Calu3 (cell line): ENCODE measurements around the gene MS4A4E. TPM values are rescaled to one million over a fixed set of nuclear protein-coding genes. Genes with fewer than 3 reads are reported as not detected.
"Not testable (repeated sequence)": the region's sequence is repeated elsewhere in the genome, so short reads cannot be mapped to it uniquely, and the experiment has no call there.

Source experiments
- BruUV-seq: library from RNA; stranded (reverse); fragments of 400-500 nt; replicated peaks from 2 replicates; lab custom pipeline; 2021; lab: Mats Ljungman, UMichigan
- CTCF ChIA-PET: fragments of 300-600 bp; sonication (Branson Sonifier 250); formaldehyde crosslinking; loops from one replicate; lab custom pipeline; 2022; ENCODE audit warnings: antibody characterized with exemption; lab: Charles Lee
- DNase-seq: peaks from one replicate; pipeline ENCODE4 v3.0.0; 2022
- H3K27ac Mint-ChIP-seq: one replicate; pipeline ENCODE4 v1.8.0; 2022; ENCODE audit warnings: mixed read lengths; ENCODE audit not compliant: unreplicated experiment
- H3K27me3 Mint-ChIP-seq: one replicate; pipeline ENCODE4 v1.8.0; 2022; ENCODE audit warnings: mixed read lengths; ENCODE audit not compliant: unreplicated experiment
- H3K36me3 Mint-ChIP-seq: one replicate; pipeline ENCODE4 v1.8.0; 2022; ENCODE audit warnings: mild to moderate bottlenecking, moderate library complexity, mixed read lengths; ENCODE audit not compliant: insufficient read depth, unreplicated experiment
- H3K4me1 Mint-ChIP-seq: one replicate; pipeline ENCODE4 v1.8.0; 2022; ENCODE audit warnings: mild to moderate bottlenecking, low read depth, mixed read lengths; ENCODE audit not compliant: unreplicated experiment
- H3K4me3 Mint-ChIP-seq: one replicate; pipeline ENCODE4 v1.8.0; 2022; ENCODE audit warnings: mild to moderate bottlenecking, low read depth, moderate library complexity, mixed read lengths; ENCODE audit not compliant: unreplicated experiment
- H3K9me3 Mint-ChIP-seq: one replicate; pipeline ENCODE4 v1.8.0; 2022; ENCODE audit warnings: low read depth, mixed read lengths; ENCODE audit not compliant: unreplicated experiment
- intact Hi-C: fragments of 100-400 bp; cut with micrococcal nuclease; formaldehyde crosslinking; loops from one replicate; pipeline ENCODE4 v1.10.0; 2022; ENCODE audit not compliant: unreplicated experiment
- total RNA-seq: library from RNA; stranded (reverse); gene quantifications from 2 replicates; pipeline ENCODE4 v1.2.3, GENCODE V29; 2022
- TF ChIP-seq, protein P1 (sequence below): fragments of 200-600 bp; IDR thresholded peaks from one replicate; pipeline ENCODE4 v1.8.0; 2022; ENCODE audit warnings: antibody characterized with exemption; ENCODE audit not compliant: unreplicated experiment

MS4A4E gene
- total RNA-seq, 1 experiment from 2014 or later = not detected

- DNase-seq = no peak
- Mint-ChIP-seq H3K4me3 (no peak overlapping the region), H3K27me3 (no peaks in the 10 kb centered on the region), H3K4me1 (peaks cover 15% of the 10 kb centered on the region), H3K27ac (no peak overlapping the region), H3K9me3 (peaks cover 2% of the 10 kb centered on the region), H3K36me3 (no peaks in the 10 kb centered on the region)
- CTCF ChIA-PET = no interaction called here
- BruUV-seq = no TSS peak
- TF ChIP-seq, protein P1, sequence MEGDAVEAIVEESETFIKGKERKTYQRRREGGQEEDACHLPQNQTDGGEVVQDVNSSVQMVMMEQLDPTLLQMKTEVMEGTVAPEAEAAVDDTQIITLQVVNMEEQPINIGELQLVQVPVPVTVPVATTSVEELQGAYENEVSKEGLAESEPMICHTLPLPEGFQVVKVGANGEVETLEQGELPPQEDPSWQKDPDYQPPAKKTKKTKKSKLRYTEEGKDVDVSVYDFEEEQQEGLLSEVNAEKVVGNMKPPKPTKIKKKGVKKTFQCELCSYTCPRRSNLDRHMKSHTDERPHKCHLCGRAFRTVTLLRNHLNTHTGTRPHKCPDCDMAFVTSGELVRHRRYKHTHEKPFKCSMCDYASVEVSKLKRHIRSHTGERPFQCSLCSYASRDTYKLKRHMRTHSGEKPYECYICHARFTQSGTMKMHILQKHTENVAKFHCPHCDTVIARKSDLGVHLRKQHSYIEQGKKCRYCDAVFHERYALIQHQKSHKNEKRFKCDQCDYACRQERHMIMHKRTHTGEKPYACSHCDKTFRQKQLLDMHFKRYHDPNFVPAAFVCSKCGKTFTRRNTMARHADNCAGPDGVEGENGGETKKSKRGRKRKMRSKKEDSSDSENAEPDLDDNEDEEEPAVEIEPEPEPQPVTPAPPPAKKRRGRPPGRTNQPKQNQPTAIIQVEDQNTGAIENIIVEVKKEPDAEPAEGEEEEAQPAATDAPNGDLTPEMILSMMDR = no peak
- intact Hi-C loops = no loop called here
Observed at GRCh38 chr11:60208146-60208895, 34.6 kb downstream of the MS4A4E start.

- CTCF ChIA-PET = no interaction called here
- intact Hi-C loops = no loop called here
- TF ChIP-seq, protein P1 = no peak
- BruUV-seq = no TSS peak
- Mint-ChIP-seq H3K27me3 (no peaks in the 10 kb centered on the region), H3K36me3 (no peaks in the 10 kb centered on the region), H3K4me1 (peaks cover 15% of the 10 kb centered on the region), H3K27ac (no peak overlapping the region), H3K9me3 (peaks cover 2% of the 10 kb centered on the region), H3K4me3 (no peak overlapping the region)
- no peak for DNase-seq
Observed at GRCh38 chr11:60206616-60207015, 36.3 kb downstream of the MS4A4E start.

DNA sequence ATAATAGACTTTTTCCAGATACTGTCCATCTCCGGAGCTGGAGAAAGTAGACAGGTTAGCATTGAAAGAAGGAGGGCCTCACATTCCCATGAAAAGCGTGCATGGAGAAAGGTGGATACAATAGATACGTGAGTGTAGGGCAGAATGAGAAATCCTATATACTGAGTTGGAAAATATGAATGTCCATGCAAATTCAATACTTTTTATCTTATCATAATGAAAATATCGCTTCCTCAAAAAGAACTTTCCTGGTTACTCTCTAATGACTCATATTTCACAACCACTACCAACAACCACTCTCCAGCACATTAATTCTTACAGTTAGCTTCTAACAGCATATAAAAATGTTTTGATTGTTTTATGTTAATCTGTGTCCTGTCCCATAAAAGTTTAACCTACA is 38.0 kb downstream of the MS4A4E start:
- Mint-ChIP-seq H3K4me3 (no peak overlapping the region), H3K9me3 (no peaks in the 10 kb centered on the region), H3K4me1 (peaks cover 15% of the 10 kb centered on the region), H3K36me3 (no peaks in the 10 kb centered on the region), H3K27ac (no peak overlapping the region), H3K27me3 (no peaks in the 10 kb centered on the region)
- CTCF ChIA-PET = interaction anchor here (0.8 kb wide), 1 partner anchor 36 kb away, joined by 3 read pairs; no protein-coding TSS in a partner anchor
- BruUV-seq = no TSS peak
- DNase-seq = no peak
- TF ChIP-seq, protein P1 = no peak
- intact Hi-C loops = no loop called here

DNA sequence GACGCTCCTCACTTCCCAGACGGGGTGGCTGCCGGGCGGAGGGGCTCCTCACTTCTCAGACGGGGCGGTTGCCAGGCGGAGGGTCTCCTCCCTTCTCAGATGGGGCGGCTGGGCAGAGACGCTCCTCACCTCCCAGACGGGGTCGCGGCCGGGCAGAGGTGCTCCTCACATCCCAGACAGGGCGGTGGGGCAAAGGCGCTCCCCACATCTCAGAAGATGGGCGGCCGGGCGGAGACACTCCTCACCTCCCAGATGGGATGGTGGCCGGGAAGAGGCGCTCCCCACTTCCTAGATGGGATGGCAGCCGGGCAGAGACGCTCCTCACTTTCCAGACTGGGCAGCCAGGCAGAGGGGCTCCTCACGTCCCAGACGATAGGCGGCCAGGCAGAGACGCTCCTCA is 41.6 kb downstream of the MS4A4E start:
- H3K27ac Mint-ChIP-seq, BruUV-seq, H3K4me3 Mint-ChIP-seq, H3K27me3 Mint-ChIP-seq, DNase-seq, CTCF ChIA-PET, H3K9me3 Mint-ChIP-seq, H3K36me3 Mint-ChIP-seq, intact Hi-C loops: not testable (repeated sequence)
- H3K4me1 Mint-ChIP-seq = peaks cover 15% of the 10 kb centered on the region

DNA sequence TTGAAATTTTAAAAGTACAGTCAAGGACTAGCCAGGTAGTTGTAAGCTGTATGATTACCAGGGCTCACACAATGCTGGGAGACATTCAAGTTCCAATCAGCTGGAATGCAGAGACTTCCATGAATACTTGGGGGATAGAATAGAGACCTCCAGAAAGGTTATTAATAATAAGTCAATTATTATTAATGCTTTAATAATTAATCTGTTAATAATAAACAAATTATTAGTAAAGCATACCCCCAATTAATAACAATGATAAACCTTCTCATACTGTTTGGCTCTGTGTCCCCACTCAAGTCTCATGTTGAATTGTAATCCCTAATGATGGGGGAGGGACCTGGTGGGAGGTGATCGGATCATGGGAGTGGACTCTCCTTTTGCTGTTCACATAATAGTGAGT is 45.5 kb downstream of the MS4A4E start:
- no peak overlapping the region for H3K27ac Mint-ChIP-seq
- H3K4me1 Mint-ChIP-seq = peaks cover 7% of the 10 kb centered on the region
- H3K36me3 Mint-ChIP-seq = no peaks in the 10 kb centered on the region
- H3K27me3 Mint-ChIP-seq = no peaks in the 10 kb centered on the region
- TF ChIP-seq, protein P1 = no peak
- H3K9me3 Mint-ChIP-seq = peaks cover 10% of the 10 kb centered on the region
- intact Hi-C loops = no loop called here
- no peak for DNase-seq
- CTCF ChIA-PET = no interaction called here
- no peak overlapping the region for H3K4me3 Mint-ChIP-seq
- no TSS peak for BruUV-seq
